Epithelial cell of proximal tubule (primary cell): ENCODE measurements around the gene KRTAP10-1. TPM values are rescaled to one million over a fixed set of nuclear protein-coding genes. Genes with fewer than 3 reads are reported as not detected.
"Not testable (repeated sequence)": the region's sequence is repeated elsewhere in the genome, so short reads cannot be mapped to it uniquely, and the experiment has no call there.

Source experiments
- DNase-seq: peaks from one replicate; pipeline ENCODE4 v3.0.0-alpha.2; 2011; ENCODE audit warnings: low read depth
- H3K4me3 ChIP-seq: 2 replicates; pipeline ENCODE4 v1.5.1; 2011; ENCODE audit warnings: low read depth, mild to moderate bottlenecking, low read length
- CTCF ChIP-seq: conservative IDR thresholded peaks from 2 replicates; pipeline ENCODE4 v1.5.1; 2012; ENCODE audit warnings: low read depth, mild to moderate bottlenecking, low read length
- total RNA-seq: library from RNA; depleted of rRNA; stranded (reverse); fragments of >200 nt; gene quantifications from 2 replicates; pipeline ENCODE4 v1.2.3, GENCODE V29; 2015

The KRTAP10-1 gene
- total RNA-seq, 1 donor from 2014 or later: not detected

DNA sequence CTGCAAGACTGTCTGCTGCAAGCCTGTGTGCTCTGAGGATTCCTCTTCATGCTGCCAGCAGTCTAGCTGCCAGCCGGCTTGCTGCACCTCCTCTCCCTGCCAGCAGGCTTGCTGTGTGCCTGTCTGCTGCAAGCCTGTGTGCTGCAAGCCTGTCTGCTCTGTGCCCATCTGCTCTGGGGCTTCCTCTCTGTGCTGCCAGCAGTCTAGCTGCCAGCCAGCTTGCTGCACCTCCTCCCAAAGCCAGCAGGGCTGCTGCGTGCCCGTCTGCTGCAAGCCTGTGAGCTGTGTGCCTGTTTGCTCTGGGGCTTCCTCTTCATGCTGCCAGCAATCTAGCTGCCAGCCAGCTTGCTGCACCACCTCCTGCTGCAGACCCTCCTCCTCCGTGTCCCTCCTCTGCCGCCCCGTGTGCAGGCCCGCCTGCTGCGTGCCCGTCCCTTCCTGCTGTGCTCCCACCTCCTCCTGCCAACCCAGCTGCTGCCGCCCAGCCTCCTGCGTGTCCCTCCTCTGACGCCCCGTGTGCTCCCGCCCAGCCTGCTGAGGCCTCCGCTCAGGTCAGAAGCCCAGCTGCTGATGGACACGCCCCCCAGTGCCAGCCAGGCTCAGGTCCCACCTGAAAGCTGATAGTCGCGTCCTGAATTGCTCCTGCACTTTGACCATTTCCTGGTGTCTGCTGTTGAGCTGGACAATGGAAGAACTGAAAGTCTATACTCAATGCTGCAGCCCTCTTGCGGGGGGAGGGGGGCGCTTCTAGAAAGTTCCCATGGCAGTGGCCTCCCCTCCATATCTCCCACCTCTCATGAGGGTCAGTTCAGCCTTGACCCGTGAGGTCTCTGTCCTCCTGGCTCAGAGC lies 34.7 kb upstream of the KRTAP10-1 start:
- no peak for TF ChIP-seq CTCF
- H3K4me3 ChIP-seq: no peak overlapping the region
- no peak for DNase-seq

DNA sequence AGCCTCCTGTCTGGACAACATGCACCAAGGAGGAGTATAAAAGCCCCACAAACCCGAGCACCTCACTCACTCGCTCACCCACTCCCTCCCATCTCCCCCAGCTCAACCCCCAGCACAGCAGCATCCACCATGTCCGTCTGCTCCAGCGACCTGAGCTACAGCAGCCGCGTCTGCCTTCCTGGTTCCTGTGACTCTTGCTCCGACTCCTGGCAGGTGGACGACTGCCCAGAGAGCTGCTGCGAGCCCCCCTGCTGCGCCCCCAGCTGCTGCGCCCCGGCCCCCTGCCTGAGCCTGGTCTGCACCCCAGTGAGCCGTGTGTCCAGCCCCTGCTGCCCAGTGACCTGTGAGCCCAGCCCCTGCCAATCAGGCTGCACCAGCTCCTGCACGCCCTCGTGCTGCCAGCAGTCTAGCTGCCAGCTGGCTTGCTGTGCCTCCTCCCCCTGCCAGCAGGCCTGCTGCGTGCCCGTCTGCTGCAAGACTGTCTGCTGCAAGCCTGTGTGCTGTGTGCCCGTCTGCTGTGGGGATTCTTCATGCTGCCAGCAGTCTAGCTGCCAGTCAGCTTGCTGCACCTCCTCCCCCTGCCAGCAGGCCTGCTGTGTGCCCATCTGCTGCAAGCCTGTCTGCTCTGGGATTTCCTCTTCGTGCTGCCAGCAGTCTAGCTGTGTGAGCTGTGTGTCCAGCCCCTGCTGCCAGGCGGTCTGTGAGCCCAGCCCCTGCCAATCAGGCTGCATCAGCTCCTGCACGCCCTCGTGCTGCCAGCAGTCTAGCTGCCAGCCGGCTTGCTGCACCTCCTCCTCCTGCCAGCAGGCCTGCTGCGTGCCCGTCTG lies 33.8 kb upstream of the KRTAP10-1 start, which contains the start of gene KRTAP10-4:
TSS of gene KRTAP10-4 (plus strand) at position 100 of the 827 bp plus-strand sequence. CDS start at position 130, 30 bp downstream.
- DNase-seq, H3K4me3 ChIP-seq: not testable (repeated sequence)

- no peak for DNase-seq
- no peak overlapping the region for H3K4me3 ChIP-seq
- no peak for TF ChIP-seq CTCF
Observed at GRCh38 chr21:44572959-44573583, 33.1 kb upstream of the KRTAP10-1 start.

- DNase-seq: no peak
- no peak overlapping the region for H3K4me3 ChIP-seq
- TF ChIP-seq CTCF: no peak
Observed at GRCh38 chr21:44571844-44572782, 32.1 kb upstream of the KRTAP10-1 start.

DNA sequence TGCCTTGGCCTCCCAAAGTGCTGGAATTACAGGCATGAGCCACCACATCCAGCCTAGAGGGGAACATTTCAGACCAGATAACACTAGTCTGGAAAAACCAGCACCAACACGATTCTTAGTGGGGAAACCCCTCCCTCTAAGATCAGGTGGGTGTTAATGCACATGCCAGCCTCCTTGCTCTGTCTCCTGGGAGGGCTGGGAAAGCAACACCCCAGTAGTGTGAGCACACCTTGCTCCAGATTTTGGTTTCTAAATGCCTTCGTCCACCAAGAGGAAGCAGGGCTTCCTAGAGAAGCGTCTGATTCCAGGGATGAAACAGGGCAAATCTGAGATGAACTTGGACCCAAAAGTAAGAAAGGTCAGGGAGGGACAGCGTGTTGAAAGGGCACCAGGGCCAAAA lies 31.3 kb upstream of the KRTAP10-1 start:
- TF ChIP-seq CTCF: no peak
- DNase-seq: no peak
- no peak overlapping the region for H3K4me3 ChIP-seq

DNA sequence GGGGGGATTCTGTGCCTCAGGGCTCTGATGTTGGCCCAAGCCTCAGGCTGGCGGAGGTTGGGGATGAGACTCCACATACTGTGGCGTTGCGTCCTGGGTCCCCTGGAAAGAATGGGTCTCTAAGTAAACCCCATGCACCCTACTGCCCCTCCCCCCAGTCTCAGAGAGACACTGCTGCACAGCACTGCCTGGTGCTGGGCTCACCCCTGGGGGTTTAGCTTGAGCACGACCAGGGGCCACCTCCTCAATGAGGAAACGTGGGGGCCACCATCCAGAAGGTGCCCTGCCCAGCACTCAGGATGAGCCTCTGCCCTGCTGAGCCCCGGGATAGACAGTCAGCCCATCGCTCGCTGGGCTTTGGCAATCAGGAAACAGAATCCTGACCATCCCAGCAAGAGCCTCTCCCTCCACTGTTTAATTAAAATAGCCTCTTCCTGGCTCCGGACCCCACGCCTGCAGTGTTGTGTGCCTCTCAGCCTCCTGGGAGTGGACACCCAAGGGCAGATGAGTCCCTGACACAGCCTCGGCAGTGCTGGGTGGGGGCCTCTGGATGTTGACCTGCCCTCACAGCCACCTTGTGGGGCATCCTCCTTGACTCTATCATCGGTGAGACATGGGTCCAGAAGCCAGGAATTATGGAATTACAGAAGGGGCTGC lies 30.0 kb upstream of the KRTAP10-1 start:
- no peak for TF ChIP-seq CTCF
- DNase-seq: no peak
- no peak overlapping the region for H3K4me3 ChIP-seq
